MM.1S (cell line): ENCODE data around the gene IHH.

Experiments used
- CTCF ChIP-seq: fragments of 300-600 bp; sonication (generic); IDR thresholded peaks from 2 replicates; pipeline ENCODE4 v1.5.1; 2016; ENCODE audit warnings: antibody characterized with exemption, low read length, mixed read lengths
- EZH2phosphoT487 ChIP-seq: fragments of 300-600 bp; sonication (generic); IDR thresholded peaks from 2 replicates; pipeline ENCODE4 v1.6.1; 2018; ENCODE audit warnings: antibody characterized with exemption, low read length

GRCh38 chr2:219032051-219032745, 28.5 kb downstream of the IHH start:
- TF ChIP-seq CTCF: no peak
- no peak for TF ChIP-seq EZH2phosphoT487
